ENCODE data around the gene CDKL2.
"Not testable (repeated sequence)": the region's sequence is repeated elsewhere in the genome, so short reads cannot be mapped to it uniquely, and the experiment has no call there.

The CDKL2 gene

DNA sequence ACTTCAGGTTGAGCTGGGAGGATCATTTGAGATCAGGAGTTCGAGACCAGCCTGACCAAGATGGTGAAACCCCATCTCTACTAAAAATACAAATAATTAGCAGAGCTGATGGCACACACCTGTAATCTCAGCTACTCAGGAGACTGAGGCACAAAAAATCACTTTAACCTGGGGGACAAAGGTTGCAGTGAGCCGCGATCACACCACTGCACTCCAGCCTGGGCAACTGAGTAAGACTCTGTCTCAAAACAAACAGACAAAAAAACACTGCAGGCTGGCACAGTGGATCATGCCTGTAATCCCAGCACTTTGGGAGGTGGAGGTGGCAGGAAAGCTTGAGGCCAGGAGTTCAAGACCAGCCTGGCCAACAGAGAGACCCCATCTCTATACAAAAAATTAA lies 34.3 kb upstream of the CDKL2 start:
- not testable (repeated sequence) for H2BK12ac ChIP-seq (ENCODE audit: low read length); H3K9me3 ChIP-seq (replicated peaks in 1 of 2; ENCODE audit: control insufficient read depth in 2 of 2, insufficient read depth in 1 of 2, low read depth in 1 of 2, low read length in 2 of 2); DNase-seq (ENCODE audit: low spot score); H3K18ac ChIP-seq (ENCODE audit: low read length); H3K27me3 ChIP-seq (ENCODE audit: control insufficient read depth in 3 of 3, insufficient read depth in 3 of 3, low read depth in 1 of 3, low read length in 3 of 3); H4K91ac ChIP-seq (ENCODE audit: low read depth, low read length, poor library complexity); H3K23ac ChIP-seq (ENCODE audit: low read depth, low read length, poor library complexity); H2AK5ac ChIP-seq (ENCODE audit: low read depth, low read length); H4K8ac ChIP-seq (ENCODE audit: low read depth, low read length); H3K14ac ChIP-seq (ENCODE audit: low read length); H3K79me1 ChIP-seq (ENCODE audit: low read depth, low read length); H2BK5ac ChIP-seq (ENCODE audit: low read length); H3K4ac ChIP-seq (ENCODE audit: low read length); H2AFZ ChIP-seq (ENCODE audit: low read length); H2BK120ac ChIP-seq (ENCODE audit: low read depth, low read length); H3K9ac ChIP-seq (ENCODE audit: low read depth, low read length, poor library complexity); H3K4me2 ChIP-seq (ENCODE audit: insufficient read depth, low read length, poor library complexity, severe bottlenecking); H3K4me3 ChIP-seq (ENCODE audit: low read length in 2 of 2); H3K4me1 ChIP-seq (ENCODE audit: control insufficient read depth in 2 of 2, insufficient read depth in 1 of 2, low read depth in 1 of 2, low read length in 2 of 2); H2BK15ac ChIP-seq (ENCODE audit: low read length); H3K27ac ChIP-seq (replicated peaks; ENCODE audit: low read length)
- peaks cover 0 to 53% of the 10 kb centered on the region in 2 donors for H3K36me3 ChIP-seq (replicated peaks in 1 of 2; ENCODE audit: control insufficient read depth in 2 of 2, insufficient read depth in 2 of 2, low read length in 2 of 2)
- WGBS, 2 donors (ENCODE audit: extremely low coverage in 2 of 2, insufficient read length in 2 of 2, insufficient replicate concordance in 1 of 2), result no CpG with 5 or more reads among the region's 3 CpGs

GRCh38 chr4:75662626-75663025 lies 32.3 kb upstream of the CDKL2 start:
- H2BK12ac ChIP-seq (ENCODE audit: low read length), result no peak overlapping the region
- no peaks in the 10 kb centered on the region for H3K9me3 ChIP-seq (replicated peaks in 1 of 2; ENCODE audit: control insufficient read depth in 2 of 2, insufficient read depth in 1 of 2, low read depth in 1 of 2, low read length in 2 of 2)
- no peak overlapping the region for H3K27ac ChIP-seq (replicated peaks; ENCODE audit: low read length)
- H2BK120ac ChIP-seq (ENCODE audit: low read depth, low read length), result no peak overlapping the region
- H3K23ac ChIP-seq (ENCODE audit: low read depth, low read length, poor library complexity), result no peak overlapping the region
- no peak overlapping the region for H4K91ac ChIP-seq (ENCODE audit: low read depth, low read length, poor library complexity)
- H2BK15ac ChIP-seq (ENCODE audit: low read length), result no peak overlapping the region
- H3K4me1 ChIP-seq (ENCODE audit: control insufficient read depth in 2 of 2, insufficient read depth in 1 of 2, low read depth in 1 of 2, low read length in 2 of 2), result no peaks in the 10 kb centered on the region
- no peak overlapping the region for H3K4ac ChIP-seq (ENCODE audit: low read length)
- no peak for DNase-seq (ENCODE audit: low spot score)
- no CpG with 5 or more reads among the region's 2 CpGs for whole genome bisulfite sequencing, 2 donors (ENCODE audit: extremely low coverage in 2 of 2, insufficient read length in 2 of 2, insufficient replicate concordance in 1 of 2)
- no peaks in the 10 kb centered on the region for H3K27me3 ChIP-seq (ENCODE audit: control insufficient read depth in 3 of 3, insufficient read depth in 3 of 3, low read depth in 1 of 3, low read length in 3 of 3)
- no peak overlapping the region for H3K9ac ChIP-seq (ENCODE audit: low read depth, low read length, poor library complexity)
- no peak overlapping the region for H3K4me3 ChIP-seq (ENCODE audit: low read length in 2 of 2)
- H3K14ac ChIP-seq (ENCODE audit: low read length), result no peak overlapping the region
- no peaks in the 10 kb centered on the region for H3K79me1 ChIP-seq (ENCODE audit: low read depth, low read length)
- H2BK5ac ChIP-seq (ENCODE audit: low read length), result no peak overlapping the region
- peaks cover 6 to 67% of the 10 kb centered on the region in 2 donors for H3K36me3 ChIP-seq (replicated peaks in 1 of 2; ENCODE audit: control insufficient read depth in 2 of 2, insufficient read depth in 2 of 2, low read length in 2 of 2)
- H3K4me2 ChIP-seq (ENCODE audit: insufficient read depth, low read length, poor library complexity, severe bottlenecking), result no peak overlapping the region
- H2AFZ ChIP-seq (ENCODE audit: low read length), result no peak overlapping the region
- no peak overlapping the region for H4K8ac ChIP-seq (ENCODE audit: low read depth, low read length)
- H2AK5ac ChIP-seq (ENCODE audit: low read depth, low read length), result no peak overlapping the region
- H3K18ac ChIP-seq (ENCODE audit: low read length), result no peak overlapping the region

DNA sequence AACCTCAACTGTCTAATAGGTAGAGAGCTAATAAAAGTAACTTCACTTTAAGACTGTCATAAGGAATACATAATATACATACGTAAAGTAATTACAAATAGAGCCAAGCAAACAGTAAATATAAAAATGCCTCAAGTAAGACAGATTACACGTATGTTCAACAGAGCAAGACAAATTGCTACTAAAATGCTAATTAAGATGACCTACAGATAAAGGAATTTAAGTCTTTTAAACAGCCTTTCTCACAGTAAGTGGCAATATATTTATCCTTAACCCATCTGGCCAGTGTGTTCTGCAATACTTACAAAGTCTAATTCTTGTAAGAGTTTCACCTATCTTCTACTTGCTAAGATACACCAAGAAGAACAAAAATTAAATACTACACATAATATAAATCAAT lies 30.2 kb upstream of the CDKL2 start:
- Histone ChIP-seq H2AK5ac (ENCODE audit: low read depth, low read length) (no peak overlapping the region), H2AFZ (ENCODE audit: low read length) (no peak overlapping the region), H3K9ac (ENCODE audit: low read depth, low read length, poor library complexity) (no peak overlapping the region), H3K79me1 (ENCODE audit: low read depth, low read length) (no peaks in the 10 kb centered on the region), H2BK120ac (ENCODE audit: low read depth, low read length) (no peak overlapping the region), H4K8ac (ENCODE audit: low read depth, low read length) (no peak overlapping the region), H2BK12ac (ENCODE audit: low read length) (no peak overlapping the region), H3K4me1 (ENCODE audit: control insufficient read depth in 2 of 2, insufficient read depth in 1 of 2, low read depth in 1 of 2, low read length in 2 of 2) (no peaks in the 10 kb centered on the region), H3K27ac (replicated peaks; ENCODE audit: low read length) (no peak overlapping the region), H3K36me3 (replicated peaks in 1 of 2; ENCODE audit: control insufficient read depth in 2 of 2, insufficient read depth in 2 of 2, low read length in 2 of 2) (peaks cover 10 to 81% of the 10 kb centered on the region in 2 donors), H2BK15ac (ENCODE audit: low read length) (no peak overlapping the region), H3K4me2 (ENCODE audit: insufficient read depth, low read length, poor library complexity, severe bottlenecking) (no peak overlapping the region), H3K23ac (ENCODE audit: low read depth, low read length, poor library complexity) (no peak overlapping the region), H4K91ac (ENCODE audit: low read depth, low read length, poor library complexity) (no peak overlapping the region), H3K9me3 (replicated peaks in 1 of 2; ENCODE audit: control insufficient read depth in 2 of 2, insufficient read depth in 1 of 2, low read depth in 1 of 2, low read length in 2 of 2) (no peaks in the 10 kb centered on the region), H3K18ac (ENCODE audit: low read length) (no peak overlapping the region), H3K4ac (ENCODE audit: low read length) (no peak overlapping the region), H3K4me3 (ENCODE audit: low read length in 2 of 2) (no peak overlapping the region), H3K14ac (ENCODE audit: low read length) (no peak overlapping the region), H2BK5ac (ENCODE audit: low read length) (no peak overlapping the region), H3K27me3 (ENCODE audit: control insufficient read depth in 3 of 3, insufficient read depth in 3 of 3, low read depth in 1 of 3, low read length in 3 of 3) (no peaks in the 10 kb centered on the region)
- WGBS, 2 donors (ENCODE audit: extremely low coverage in 2 of 2, insufficient read length in 2 of 2, insufficient replicate concordance in 1 of 2), result no CpG with 5 or more reads among the region's 2 CpGs
- no peak for DNase-seq (ENCODE audit: low spot score)

DNA sequence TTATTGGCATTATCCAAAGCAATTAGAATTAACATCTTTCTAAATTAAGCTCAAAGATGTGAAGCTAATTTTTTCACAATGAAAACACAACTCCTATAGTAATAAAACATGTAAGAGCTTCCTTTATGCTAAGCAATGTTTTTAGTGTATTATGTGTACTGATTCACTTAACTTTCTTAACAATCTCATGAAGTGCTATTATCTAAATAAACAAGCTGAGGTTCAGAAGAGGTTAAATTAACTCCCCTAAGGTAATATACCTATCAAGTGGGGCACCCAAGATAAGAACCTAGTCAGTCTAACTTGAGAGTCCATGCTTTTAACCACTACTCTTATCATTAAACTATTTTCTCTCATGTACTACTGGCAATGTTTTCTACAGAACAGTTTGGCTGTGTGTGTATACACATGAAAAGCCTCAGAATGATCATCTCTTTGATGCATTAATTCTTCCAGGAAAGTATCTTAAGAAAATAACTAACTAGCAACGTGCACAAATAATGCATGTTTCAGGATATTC lies 29.2 kb upstream of the CDKL2 start:
- Histone ChIP-seq H2AFZ (ENCODE audit: low read length) (no peak overlapping the region), H3K18ac (ENCODE audit: low read length) (no peak overlapping the region), H3K4ac (ENCODE audit: low read length) (no peak overlapping the region), H3K27me3 (ENCODE audit: control insufficient read depth in 3 of 3, insufficient read depth in 3 of 3, low read depth in 1 of 3, low read length in 3 of 3) (no peaks in the 10 kb centered on the region), H4K91ac (ENCODE audit: low read depth, low read length, poor library complexity) (no peak overlapping the region), H3K79me1 (ENCODE audit: low read depth, low read length) (no peaks in the 10 kb centered on the region), H3K27ac (replicated peaks; ENCODE audit: low read length) (no peak overlapping the region), H2BK12ac (ENCODE audit: low read length) (no peak overlapping the region), H2BK15ac (ENCODE audit: low read length) (no peak overlapping the region), H3K4me1 (ENCODE audit: control insufficient read depth in 2 of 2, insufficient read depth in 1 of 2, low read depth in 1 of 2, low read length in 2 of 2) (no peaks in the 10 kb centered on the region), H2BK120ac (ENCODE audit: low read depth, low read length) (no peak overlapping the region), H3K36me3 (replicated peaks in 1 of 2; ENCODE audit: control insufficient read depth in 2 of 2, insufficient read depth in 2 of 2, low read length in 2 of 2) (peaks cover 12 to 84% of the 10 kb centered on the region in 2 donors), H3K4me2 (ENCODE audit: insufficient read depth, low read length, poor library complexity, severe bottlenecking) (no peak overlapping the region), H2AK5ac (ENCODE audit: low read depth, low read length) (no peak overlapping the region), H3K14ac (ENCODE audit: low read length) (no peak overlapping the region), H3K9ac (ENCODE audit: low read depth, low read length, poor library complexity) (no peak overlapping the region), H3K23ac (ENCODE audit: low read depth, low read length, poor library complexity) (no peak overlapping the region), H3K9me3 (replicated peaks in 1 of 2; ENCODE audit: control insufficient read depth in 2 of 2, insufficient read depth in 1 of 2, low read depth in 1 of 2, low read length in 2 of 2) (no peaks in the 10 kb centered on the region), H3K4me3 (ENCODE audit: low read length in 2 of 2) (no peak overlapping the region), H2BK5ac (ENCODE audit: low read length) (no peak overlapping the region), H4K8ac (ENCODE audit: low read depth, low read length) (no peak overlapping the region)
- WGBS, 2 donors (ENCODE audit: extremely low coverage in 2 of 2, insufficient read length in 2 of 2, insufficient replicate concordance in 1 of 2), result no CpG with 5 or more reads among the region's 1 CpG
- DNase-seq (ENCODE audit: low spot score), result no peak

Measured in neuronal stem cell (in vitro differentiated cells).